Prostate gland (tissue), 2 donors: ENCODE results near the gene GRID1. TPM values are rescaled to one million over a fixed set of nuclear protein-coding genes. Genes with fewer than 3 reads are reported as not detected.

ENCODE experiments used
- DNase-seq: peaks from one replicate; pipeline ENCODE4 v3.0.0-alpha.2; 2019; ENCODE audit warnings: low spot score
- H3K27ac ChIP-seq, 2 donors: fragments of 200-600 bp; sonication (generic); 2 replicates each; pipeline ENCODE4 v1.5.1; 2017 to 2019
- H3K27me3 ChIP-seq: fragments of 200-600 bp; sonication (generic); replicated peaks from 2 replicates; pipeline ENCODE4 v1.5.1; 2019; ENCODE audit not compliant: insufficient read depth
- H3K36me3 ChIP-seq, 2 donors: fragments of 200-600 bp; sonication (generic); 1 replicate in 1 of 2; 2 replicates in 1 of 2; pipeline versions ENCODE4 v1.5.1 to v1.8.1; 2017 to 2019
- H3K4me1 ChIP-seq: fragments of 200-600 bp; sonication (generic); replicated peaks from 2 replicates; pipeline ENCODE4 v1.5.1; 2019
- H3K4me3 ChIP-seq, 2 donors: fragments of 200-600 bp; sonication (generic); 2 replicates each; pipeline ENCODE4 v1.5.1; 2017 to 2019
- H3K9me3 ChIP-seq: fragments of 200-600 bp; sonication (generic); 2 replicates; pipeline ENCODE4 v1.5.1; 2017
- POLR2A ChIP-seq: fragments of 450-650 bp; IDR thresholded peaks from one replicate; pipeline ENCODE4 v1.6.1; 2016; ENCODE audit warnings: antibody characterized with exemption, mild to moderate bottlenecking
- POLR2AphosphoS5 ChIP-seq: sonication (generic); formaldehyde crosslinking; IDR thresholded peaks from one replicate; pipeline ENCODE4 v1.6.1; 2017; ENCODE audit warnings: antibody characterized with exemption
- WGBS: methylation state at CpG from one replicate; pipeline ENCODE4 v1.1.5; 2018; 5-methylcytosine and 5-hydroxymethylcytosine counted together
- intact Hi-C: fragments of 100-400 bp; cut with DNase I; formaldehyde crosslinking; loops from one replicate; pipeline ENCODE4 v1.14.2; 2022
- total RNA-seq, 2 donors: library from RNA; depleted of rRNA; stranded (reverse); fragments of >200 nt; gene quantifications; one replicate each; pipeline ENCODE4 v1.1.0, GENCODE V29; 2016
- TF ChIP-seq, protein P1 (sequence below), 4 experiments: fragments of 200-600 bp in 2 of 4; fragments of 450-650 bp in 2 of 4; sonication (generic) in 2 of 4; IDR thresholded peaks; 1 replicate in 3 of 4; 2 replicates in 1 of 4; pipeline ENCODE4 v1.5.1; 2016 to 2019; ENCODE audit warnings: antibody characterized with exemption in 4 of 4, mild to moderate bottlenecking in 2 of 4, moderate library complexity in 2 of 4

The GRID1 gene
- total RNA-seq, 2 donors from 2014 or later, result 1.0 to 10.0 TPM

DNA sequence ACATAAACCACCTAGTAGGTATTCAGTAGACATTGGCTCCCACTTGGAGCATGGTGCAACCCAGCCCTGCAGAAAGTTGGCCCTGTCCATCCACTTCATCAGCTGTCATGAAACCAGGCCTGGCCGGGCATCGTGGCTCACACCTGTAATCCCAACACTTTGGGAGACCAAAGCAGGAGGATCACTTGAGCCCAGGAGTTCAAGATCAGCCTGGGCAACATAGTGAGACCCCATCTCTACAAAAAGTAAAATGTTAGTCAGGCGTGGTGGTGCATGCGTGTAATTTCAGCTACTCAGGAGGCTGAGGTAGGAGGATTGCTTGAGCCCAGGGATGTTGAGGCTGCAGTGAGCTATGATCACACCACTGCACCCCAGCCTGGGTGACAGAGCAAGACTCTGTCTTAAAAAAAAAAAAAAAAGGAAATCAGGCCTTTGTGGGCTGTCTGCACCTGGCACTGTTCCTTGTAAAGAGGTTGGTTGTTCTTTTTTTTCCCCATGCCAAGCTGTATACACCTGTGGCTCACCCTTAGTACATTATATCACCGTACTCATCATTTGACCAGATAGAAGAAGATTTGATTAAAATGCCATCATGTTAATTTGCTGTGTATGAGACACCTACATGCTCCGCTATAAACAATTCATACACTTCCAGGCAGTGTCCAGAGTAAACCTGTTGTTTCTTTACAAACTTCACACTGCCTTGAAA, 45.4 kb upstream of the GRID1 start:
- intact Hi-C loops, result no loop called here
- Histone ChIP-seq H3K27me3 (no peaks in the 10 kb centered on the region), H3K4me3 (no peak overlapping the region), H3K9me3 (no peaks in the 10 kb centered on the region), H3K4me1 (no peaks in the 10 kb centered on the region), H3K36me3 (no peaks in the 10 kb centered on the region), H3K27ac (no peak overlapping the region)
- DNase-seq, result no peak
- TF ChIP-seq, protein P1, sequence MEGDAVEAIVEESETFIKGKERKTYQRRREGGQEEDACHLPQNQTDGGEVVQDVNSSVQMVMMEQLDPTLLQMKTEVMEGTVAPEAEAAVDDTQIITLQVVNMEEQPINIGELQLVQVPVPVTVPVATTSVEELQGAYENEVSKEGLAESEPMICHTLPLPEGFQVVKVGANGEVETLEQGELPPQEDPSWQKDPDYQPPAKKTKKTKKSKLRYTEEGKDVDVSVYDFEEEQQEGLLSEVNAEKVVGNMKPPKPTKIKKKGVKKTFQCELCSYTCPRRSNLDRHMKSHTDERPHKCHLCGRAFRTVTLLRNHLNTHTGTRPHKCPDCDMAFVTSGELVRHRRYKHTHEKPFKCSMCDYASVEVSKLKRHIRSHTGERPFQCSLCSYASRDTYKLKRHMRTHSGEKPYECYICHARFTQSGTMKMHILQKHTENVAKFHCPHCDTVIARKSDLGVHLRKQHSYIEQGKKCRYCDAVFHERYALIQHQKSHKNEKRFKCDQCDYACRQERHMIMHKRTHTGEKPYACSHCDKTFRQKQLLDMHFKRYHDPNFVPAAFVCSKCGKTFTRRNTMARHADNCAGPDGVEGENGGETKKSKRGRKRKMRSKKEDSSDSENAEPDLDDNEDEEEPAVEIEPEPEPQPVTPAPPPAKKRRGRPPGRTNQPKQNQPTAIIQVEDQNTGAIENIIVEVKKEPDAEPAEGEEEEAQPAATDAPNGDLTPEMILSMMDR (IDR thresholded peaks at IDR 0.05), result no peak
- no peak for TF ChIP-seq POLR2A
- TF ChIP-seq POLR2AphosphoS5, result no peak
- 81% methylated on average over 6 of the region's 6 CpGs for WGBS

DNA sequence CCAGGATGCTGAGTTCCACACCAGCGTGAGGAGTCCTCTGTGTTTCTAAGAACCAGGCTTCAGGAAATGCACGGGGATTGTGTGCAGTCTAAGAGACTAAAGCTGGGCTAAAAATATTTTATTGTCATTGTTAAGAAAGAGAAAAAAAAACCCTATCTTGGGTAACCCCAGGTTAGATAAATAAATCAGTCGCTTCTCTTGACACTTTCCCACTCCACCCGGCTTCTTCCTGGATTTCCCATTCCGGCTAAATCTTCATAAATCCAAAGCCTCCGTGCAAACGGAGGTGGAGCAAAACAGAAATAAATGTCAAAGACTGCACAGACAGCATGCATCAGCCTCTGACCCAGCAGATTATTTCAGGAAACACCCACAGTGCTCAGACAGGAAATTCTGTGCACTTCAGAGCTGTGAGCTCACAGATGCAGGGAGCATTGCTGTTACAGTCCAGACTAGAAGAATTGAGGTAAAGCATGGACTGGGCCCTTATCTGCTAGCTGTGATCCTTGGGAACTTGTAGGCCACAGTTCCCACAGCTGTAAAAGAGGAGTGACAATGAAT, 44.8 kb upstream of the GRID1 start:
- WGBS, result 7% methylated on average over 7 of the region's 7 CpGs
- H3K4me1 ChIP-seq, result no peaks in the 10 kb centered on the region
- TF ChIP-seq, protein P1 (IDR thresholded peaks at IDR 0.05), result no peak
- TF ChIP-seq POLR2A, result no peak
- TF ChIP-seq POLR2AphosphoS5, result peak; percentile 5
- no peaks in the 10 kb centered on the region for H3K27me3 ChIP-seq
- intact Hi-C loops, result no loop called here
- no peaks in the 10 kb centered on the region for H3K36me3 ChIP-seq
- no peaks in the 10 kb centered on the region for H3K9me3 ChIP-seq
- no peak for DNase-seq
- H3K4me3 ChIP-seq, result no peak overlapping the region
- no peak overlapping the region for H3K27ac ChIP-seq

DNA sequence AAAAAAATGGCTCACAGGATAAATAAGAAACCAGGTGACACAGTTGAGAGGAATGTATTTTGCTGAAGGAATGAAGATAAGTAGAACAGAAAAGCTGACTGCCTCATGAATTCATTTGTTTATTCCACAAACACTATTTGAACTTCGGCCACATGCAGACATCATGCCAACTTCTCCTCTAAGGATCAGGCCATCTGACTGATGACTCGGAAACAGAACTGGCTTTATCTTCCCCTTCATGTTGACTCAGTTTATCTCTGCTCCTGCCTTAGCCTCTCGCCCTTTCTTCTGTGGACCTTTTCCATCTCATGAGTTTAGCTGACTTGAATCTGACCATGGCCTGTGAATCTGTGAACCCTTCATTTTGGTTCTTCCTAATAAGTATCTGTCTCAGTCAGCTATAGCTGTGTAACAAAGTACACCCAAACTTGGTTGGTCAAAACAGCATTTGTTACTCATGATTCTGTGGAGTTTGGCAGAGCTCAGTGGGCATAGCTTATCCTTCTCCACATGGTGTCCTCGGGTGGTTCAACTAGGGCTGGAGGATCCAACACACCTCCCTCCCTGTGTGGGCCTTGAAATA, 44.0 kb upstream of the GRID1 start:
- TF ChIP-seq, protein P1 (IDR thresholded peaks at IDR 0.05), result no peak
- TF ChIP-seq POLR2A (no peak), POLR2AphosphoS5 (no peak)
- no peak for DNase-seq
- H3K27ac ChIP-seq, result peak overlapping the region in 1 of 2 donors; percentile 7

GRCh38 chr10:86409183-86409582, 42.6 kb upstream of the GRID1 start:
- Histone ChIP-seq H3K36me3 (no peaks in the 10 kb centered on the region), H3K27me3 (no peaks in the 10 kb centered on the region), H3K4me1 (no peaks in the 10 kb centered on the region), H3K4me3 (no peak overlapping the region), H3K27ac (no peak overlapping the region), H3K9me3 (no peaks in the 10 kb centered on the region)
- WGBS, result 79% methylated on average over 1 of the region's 1 CpG
- TF ChIP-seq, protein P1 (IDR thresholded peaks at IDR 0.05), result no peak
- TF ChIP-seq POLR2A, result no peak
- intact Hi-C loops, result no loop called here
- no peak for DNase-seq

More for the DNA sequence above, 44.0 kb upstream of the GRID1 start:
- WGBS, result 75% methylated on average over 4 of the region's 4 CpGs
- H3K9me3 ChIP-seq, result no peaks in the 10 kb centered on the region
- H3K4me1 ChIP-seq, result no peaks in the 10 kb centered on the region
- no peak overlapping the region for H3K4me3 ChIP-seq
- H3K36me3 ChIP-seq, result no peaks in the 10 kb centered on the region
- H3K27me3 ChIP-seq, result no peaks in the 10 kb centered on the region
- intact Hi-C loops, result no loop called here
